NK-92 (cell line): ENCODE measurements around the gene CHST11.

Experiments
- DNase-seq: peaks from one replicate; lab custom pipeline; 2025; ENCODE audit not compliant: unreplicated experiment; lab: John Stamatoyannopoulos, UW

Gene CHST11

DNA sequence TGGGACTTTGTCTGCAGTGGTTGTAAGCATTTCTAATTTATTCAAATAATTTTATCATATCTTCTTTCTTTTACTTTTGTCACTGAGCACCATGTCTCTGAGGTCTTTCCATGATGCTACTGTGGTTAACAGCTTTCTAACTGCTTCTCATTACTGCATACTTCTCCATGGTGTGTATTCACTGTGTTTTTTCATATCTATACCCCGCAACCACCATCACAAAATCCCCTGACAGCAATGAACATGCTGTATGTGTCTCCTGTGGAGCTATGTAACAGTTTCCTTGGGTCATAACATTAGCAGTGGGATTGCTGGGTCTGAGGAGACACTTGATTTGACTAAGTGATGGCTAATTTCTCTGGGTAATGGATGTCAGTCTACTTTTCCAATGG, 29.2 kb upstream of the CHST11 start:
- no peak for DNase-seq

DNA sequence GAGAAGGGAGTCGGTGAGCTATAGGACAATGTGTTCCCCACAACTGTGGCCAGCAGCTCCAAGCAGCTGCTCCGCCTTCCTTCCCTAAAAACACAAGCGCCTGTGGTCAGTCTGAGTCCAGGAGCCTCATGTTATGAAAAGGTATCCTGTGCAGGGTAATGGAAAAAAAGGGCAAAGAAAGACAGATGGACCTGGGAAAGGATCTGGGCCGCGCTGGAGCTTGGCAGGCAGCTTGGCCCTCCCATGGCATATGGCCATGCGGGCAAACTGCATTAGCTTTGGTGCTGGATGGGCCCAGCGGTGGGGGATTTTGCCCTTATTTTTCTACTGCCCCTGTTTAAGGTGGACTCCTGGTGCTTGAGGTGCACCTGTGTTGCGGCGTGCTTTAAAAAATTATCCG, 23.7 kb upstream of the CHST11 start:
- no peak for DNase-seq

DNA sequence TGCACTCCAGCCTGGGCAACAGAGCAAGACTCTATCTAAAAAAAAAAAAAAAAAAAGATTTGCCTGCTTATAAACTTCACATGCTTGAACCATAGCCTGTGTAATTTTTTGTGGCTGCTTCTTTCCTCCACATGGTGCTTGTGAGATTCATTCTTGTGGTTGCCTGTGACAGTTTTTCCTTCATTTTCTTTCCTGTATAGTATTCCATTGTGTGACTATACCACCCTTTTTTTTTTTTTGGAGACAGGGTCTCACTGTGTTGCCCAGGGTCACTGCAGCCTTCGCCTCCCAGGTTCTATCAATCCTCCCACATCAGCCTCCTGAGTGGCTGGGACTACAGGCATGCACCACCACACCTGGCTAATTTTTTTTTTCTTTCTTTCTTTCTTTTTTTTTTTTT, 22.6 kb upstream of the CHST11 start:
- no peak for DNase-seq

DNA sequence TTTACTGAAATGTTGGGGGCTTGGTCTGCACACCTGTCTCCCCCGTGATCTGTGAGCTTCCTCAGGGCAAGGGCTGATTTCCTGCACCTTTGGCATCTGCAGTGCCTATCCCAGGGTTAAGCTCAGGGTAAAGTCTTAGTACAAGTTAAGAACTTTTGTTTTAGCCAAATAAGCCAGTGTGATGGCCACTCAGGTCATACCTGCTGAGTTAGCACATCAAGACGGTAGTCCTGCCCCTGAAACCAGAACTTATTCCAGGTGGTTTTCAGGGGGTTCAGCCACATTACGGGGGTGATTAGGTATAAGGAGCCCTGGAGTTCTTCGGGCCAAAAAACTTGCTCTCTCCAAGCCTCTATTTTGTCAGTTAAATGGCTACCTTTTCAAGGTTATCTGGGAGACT, 21.6 kb upstream of the CHST11 start:
- no peak for DNase-seq

DNA sequence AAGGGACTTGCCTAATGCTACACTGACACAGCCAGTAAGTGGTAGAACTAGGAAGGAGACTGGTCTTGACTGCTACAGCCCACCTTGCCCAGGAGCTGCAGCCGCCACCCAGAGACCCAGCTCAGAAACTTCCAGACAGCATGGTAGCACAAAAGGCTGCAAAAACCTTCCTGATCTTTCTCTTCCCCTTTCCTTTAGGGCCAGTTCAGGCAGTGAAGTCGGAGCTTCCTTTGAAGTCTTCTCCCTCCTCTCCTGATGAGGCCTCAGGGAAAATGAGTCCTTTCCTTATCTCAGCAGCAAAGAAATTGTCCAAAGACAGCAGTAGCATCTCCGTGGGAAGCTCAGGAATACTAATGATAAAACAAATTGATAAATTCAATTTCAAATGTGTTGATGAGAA, 21.0 kb upstream of the CHST11 start:
- DNase-seq = no peak

DNA sequence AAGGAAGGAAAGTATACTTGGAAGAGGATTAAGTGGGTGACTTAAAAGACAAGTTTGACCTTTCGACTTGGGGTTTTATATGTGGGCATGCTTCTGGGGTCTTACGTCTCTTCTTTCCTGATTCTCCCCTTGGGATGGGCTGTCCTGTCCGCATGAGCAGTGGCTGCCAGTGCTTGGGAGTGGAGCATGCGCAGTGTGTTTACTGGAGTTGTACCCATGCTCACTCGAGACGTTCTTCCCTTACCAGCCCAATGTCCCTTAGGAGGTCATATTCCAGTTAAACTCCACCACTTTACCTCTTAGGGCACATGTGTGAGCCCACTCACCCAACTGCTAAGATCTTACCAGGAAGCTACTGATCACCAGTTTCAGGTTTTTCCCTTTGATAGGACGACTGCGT, 20.0 kb upstream of the CHST11 start:
- no peak for DNase-seq

DNA sequence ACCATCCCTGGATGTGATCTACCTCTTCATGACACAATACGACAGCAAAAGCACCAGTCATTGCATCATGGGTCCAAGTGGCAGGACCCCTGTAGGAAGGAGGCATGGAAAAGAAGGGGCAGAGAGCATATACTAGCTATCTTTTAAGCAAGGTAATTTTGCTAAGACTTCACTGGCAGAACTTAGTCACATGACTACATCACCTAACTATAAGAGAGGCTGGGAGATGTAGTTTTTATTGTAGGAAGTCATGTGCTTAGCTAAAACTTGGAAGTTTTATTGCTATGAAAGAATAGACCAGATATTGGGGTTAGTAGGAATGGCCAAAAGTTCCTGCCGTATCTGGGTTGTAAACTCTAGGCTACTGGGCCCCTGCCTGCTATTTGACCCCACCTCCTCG, 18.6 kb upstream of the CHST11 start:
- DNase-seq = no peak

DNA sequence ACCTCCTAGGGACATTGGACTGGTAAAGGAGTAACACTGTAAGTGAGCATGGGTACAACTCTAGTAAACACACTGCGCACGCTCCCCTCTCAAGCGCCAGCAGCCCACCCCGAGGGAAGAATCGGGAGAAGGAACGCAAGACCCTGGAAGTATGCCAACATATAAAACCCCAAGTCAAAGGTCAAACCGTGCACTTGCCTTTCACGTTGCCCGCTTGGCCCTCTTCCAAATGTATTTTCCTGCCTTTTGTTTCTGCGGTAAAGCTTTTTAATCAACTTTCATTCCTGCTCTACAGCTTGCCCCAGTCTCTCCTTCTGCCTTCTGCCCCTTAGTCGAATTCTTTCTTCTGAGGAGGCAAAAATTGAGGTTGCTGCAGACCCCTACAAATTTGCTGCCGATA, 17.6 kb upstream of the CHST11 start:
- no peak for DNase-seq

DNA sequence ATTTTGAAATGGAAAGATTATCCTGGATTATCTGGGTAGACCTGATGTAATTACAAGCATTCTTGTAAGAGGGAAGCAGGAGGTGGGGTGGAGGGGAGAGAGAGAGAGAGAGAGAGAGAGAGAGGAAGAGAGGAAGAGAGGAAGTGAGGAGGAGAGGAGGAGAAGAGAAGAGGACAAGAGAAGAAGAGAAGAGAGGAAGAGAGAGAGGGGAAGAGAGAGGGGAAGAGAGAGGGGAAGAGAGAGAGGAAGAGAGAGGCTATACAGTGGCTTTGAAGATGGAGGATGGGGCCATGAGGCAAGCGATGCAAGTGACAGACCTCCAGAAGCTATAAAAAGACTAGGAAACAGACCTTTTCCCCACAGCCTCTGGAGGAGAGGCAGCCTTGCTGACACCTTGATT, 13.7 kb upstream of the CHST11 start:
- DNase-seq = no peak

DNA sequence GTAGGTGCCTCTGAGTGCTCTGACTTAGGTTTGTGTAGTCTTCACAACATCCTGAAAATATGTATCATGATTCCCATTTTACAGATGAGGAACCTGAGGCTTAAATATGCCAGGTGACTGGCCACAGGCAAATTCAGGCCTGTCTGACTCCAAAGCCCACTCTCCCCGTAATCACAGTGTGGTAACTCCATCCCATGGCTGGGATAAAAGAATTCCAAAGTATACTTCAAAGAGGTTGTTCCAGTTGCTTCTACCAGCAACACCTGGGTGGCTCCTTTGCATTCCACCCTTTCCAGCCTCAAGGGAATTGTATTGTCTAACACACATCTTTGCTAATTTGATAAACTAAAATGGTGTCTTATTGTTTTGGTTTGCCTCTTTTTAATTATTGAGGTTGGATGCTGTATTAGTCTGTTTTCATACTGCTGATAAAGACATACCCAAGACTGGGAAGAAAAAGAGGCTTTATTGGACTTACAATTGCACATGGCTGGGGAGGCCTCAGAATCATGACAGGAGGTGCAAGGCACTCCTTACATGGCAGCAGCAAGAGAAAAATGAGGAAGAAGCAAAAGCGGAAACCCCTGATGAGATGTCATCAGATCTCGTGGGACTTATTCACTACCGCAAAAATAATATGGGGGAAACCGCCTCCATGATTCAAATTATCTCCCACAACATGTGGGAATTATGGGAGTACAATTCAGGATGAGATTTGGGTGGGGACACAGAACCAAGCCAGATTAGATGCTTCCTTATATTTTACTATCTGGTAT, 9.9 kb upstream of the CHST11 start:
- DNase-seq = no peak

DNA sequence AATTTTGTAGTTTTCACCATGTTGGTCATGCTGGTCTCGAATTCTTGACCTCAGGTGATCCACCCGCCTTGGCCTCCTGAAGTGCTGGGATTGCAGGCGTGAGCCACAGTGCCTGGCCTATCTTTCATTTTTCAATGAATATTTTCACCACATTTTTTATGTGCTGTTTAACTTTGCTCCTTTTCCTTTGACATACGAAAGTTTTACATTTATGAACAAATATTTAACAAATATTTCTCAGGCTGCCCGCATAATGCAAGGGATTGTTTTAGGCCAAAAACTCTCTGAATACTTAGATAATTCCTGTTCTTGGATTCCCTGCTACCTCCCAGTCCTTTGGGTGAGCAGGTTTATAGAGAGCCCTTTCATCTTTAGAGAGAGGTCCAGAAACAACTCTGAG, 8.7 kb upstream of the CHST11 start:
- DNase-seq = no peak

DNA sequence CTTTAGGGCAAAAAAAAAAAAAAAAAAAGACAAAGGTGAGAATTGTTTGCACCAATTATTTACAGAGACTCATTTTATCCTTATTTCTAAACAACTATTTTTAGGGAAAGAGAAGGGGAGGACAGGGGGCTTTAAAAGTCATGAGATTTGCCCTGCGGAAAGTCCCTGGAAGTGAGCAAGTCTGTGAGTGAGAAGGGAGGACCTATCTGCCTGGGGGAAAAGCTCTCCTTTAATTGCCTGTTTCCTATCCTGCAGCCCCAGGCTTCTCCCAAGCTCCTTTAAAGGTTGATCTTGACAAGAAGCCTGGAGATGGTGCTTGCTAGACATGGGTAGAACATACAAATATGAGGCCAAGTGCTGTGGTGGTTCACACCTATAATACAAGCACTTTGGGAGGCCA, 8.3 kb upstream of the CHST11 start:
- DNase-seq = no peak

DNA sequence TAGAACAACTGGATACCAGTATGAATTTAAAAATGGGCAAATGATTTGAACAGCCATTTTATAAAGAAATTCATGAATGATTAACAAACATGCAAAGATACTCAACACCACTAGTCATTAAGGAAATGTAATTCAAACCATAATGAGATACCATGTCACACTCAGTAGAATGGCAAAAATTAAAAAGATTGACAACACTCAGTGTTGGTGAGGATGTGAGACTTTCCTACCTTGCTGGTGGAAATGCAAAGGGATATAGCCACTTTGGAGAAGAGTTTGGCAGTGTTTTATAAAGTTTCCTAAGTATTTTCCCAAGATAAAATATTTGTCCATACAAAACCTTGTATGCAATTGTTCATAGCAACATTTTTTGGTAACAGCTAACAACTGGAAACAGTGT, 6.0 kb upstream of the CHST11 start:
- DNase-seq = no peak

DNA sequence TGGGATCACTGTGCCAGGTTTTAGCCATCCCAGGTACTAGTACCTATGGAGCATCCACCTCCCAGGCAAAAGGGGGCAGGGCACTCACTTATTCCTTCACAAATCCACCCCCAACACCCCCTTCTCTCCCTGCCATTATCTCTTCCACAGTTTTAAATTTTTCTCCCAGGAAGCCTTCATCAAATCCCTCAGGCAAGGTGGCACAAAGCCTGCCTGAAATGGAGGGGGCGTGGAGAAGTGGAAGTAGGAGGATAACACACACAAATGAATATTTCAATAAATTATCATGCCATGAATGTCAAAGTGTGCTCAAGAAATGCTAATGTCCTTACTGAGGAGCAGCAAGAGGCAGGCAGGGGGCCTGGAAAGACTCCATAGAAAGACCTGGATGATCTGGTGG, 4.7 kb upstream of the CHST11 start:
- no peak for DNase-seq

DNA sequence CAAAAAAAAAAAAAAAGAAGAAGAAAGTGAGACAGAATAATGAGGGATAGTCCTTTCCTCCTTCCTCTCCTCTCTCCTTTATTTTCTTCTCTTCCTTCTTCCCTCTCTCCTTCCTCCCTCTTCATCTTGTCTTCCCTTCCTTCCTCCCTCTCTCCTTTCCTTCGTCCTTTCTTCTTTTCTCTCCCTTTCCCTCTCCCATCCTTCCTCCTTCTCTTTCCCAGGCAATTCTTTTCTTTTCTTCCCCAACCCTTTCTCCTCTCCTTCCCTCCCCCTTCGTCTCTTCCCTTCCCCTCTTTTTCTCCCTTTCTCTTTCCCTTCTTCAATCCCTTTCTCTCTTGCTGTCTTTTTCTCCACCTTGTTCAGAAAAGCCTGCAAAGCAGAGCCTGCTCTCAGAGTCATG, 3.6 kb upstream of the CHST11 start:
- DNase-seq = no peak

DNA sequence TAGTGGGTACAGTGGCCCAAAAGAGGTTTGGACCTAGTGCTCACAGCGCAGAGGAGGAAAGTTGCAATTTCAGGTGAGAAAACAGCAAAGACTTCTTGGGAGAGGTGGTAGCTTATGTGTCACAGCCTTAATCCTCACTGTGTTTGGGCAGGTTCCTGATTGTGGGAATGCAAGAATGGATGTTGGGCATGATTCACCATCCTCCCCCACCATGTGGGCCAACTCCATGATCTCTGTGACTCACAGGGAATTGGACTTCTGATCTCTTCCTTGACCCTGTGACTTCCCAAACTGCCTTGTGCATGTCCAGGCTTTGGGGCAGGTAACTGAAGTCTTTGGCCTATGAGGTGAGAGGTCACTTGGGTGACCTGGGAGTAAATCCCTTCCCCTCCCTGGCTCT, 1.8 kb upstream of the CHST11 start:
- DNase-seq = no peak

DNA sequence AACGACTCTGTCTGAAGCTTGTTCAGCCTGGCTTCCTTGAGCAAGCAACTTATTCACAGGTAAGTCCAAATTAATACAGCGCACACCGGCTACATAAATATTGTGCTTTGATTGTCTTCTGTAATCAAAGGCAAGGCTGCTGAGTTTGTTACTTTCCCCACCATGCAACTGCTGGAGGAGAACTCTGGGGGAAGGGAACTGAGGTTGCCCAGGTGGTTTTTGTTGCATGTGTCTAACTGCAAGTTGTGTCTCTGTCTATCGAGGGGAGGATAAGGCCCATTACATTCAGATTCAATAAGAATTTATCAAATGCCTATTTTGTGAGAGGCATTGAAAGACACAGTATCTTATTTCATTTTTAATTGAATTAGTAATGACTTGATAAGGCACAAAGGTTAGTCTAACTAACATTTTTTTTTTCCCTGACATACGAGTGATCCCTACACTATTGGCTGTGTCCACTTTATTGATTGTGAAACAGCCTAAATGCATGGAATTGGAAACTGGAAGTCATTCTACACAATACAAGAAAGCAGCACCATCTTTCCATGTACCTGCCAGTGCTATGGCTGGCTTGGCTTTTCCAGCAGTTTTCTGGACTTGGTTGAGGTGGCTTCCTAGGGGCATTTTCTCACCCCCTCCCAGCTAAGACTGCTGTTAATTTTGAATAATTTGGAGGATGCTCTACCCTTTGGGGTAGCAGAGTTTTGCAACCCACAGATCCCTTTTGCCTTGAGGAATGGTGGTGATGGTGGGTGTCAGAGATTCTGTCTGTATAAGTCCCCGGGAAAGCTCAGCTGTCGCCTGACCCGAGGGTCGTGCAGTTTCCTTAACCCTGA, 951 bp upstream of the CHST11 start:
- DNase-seq = no peak

DNA sequence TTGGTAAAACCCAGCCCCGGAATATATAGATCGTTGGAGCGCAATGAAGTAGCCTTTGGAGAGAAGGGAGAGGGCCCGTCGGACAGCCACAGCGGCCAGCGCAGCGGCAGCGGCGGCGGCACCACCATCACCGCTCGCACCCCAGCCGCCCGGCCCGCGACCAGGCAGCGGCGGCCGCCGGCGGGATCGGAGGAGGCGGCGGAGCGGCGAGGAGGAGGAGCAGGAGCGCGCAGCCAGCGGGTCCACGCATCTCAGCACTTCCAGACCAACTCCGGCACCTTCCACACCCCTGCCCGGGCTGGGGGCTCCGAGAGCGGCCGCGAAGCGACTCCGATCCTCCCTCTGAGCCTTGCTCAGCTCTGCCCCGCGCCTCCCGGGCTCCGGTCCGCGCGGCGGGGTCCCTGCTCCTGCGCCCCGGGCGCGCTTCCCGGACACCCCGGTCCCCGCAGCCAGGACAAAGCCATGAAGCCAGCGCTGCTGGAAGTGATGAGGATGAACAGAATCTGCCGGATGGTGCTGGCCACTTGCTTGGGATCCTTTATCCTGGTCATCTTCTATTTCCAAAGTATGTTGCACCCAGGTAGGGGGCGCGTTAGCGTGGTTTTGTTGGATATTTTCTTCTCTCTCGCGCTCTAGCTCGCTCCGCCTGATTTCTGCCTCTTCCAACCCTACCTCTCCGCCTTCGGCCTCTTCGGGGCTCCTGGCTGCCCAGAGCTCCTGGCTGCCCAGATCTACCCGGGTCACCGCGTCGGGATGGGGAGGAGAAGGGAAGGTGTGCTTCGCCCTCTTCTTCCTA, 400 bp downstream of the CHST11 start:
- no peak for DNase-seq

DNA sequence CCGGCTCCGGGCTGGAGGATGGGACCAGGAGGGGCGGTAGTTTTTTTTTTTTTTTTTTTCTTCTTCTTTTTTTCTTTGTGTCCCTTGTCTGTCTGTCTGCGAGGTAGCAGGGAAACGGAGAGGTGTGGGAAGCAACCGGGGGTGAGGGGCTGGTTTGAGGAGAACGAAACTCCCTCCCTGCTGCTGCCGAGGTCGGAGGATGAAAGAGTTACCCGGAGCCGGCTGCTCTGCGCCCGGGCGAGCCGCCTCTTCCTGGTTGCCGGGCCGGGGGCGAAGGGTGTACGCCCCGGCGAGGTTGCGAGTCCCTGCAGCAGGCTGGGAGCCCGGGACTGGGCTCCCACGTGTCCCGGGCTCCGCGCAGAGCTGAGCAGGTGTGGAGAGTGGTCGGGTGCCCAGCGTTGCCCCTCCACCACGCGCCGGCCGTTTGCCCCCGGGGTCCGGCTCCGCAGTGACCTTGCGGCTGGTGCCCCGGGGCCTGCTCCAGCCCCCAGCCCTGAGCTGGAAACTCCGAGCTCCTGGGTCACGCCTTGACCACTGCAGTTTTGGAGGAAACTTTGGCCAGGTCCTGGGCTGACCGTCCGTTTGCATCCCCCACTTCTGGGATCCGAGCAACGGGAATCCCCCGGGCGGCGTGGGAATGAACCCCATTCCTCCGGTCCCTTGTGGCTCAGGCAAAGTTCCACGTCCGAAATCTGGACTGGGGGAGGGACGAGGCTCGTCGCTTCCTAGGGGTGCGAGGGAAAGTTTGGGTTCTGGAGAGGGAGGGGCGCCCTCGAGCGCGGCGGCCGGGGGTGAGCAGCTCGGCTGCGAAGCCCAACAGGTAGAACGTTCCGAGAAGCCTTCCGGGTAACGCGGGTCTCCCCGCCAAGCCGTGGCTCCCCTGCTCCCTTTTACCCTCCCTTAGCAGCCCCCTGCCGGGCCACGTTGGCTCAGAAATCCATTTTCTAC, 1.3 kb downstream of the CHST11 start:
- no peak for DNase-seq

DNA sequence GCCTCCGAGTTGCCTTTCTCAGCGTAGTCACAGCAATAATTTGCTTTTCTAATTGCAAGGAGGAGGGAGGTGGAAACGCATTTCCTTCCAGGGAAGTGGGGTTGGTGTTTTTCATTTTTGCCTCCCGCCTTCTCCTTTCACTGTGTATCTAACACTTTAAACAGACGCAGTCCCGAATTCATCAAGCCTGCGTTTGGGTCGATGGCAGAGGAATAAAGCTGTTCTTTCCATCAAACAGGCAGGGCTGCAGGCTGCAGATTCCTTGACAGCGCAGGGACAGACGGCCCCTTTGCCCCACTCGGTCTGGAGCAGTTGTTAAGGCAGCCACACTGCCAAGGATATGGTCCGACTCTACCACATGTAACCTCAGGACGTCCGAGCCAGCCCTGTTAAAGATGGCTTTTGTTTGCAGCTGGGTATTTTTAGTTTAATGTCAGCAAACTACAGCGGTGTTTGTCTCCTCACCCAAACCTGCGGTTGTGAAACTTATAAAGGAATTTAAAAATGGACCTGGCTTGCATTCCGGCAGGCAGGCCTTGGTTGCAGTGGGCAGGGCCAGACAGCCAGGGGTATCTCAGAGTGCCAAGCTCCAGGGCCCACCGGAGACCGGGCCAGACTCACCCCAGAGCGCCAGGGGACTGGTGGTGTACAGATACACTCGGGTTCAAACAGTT, 2.1 kb downstream of the CHST11 start:
- DNase-seq = no peak
